Testis (tissue), 2 donors: ENCODE results near the gene PRLR.

Source experiments
- POLR2A ChIP-seq: fragments of 450-650 bp; IDR thresholded peaks from one replicate; pipeline ENCODE4 v1.6.1; 2017; ENCODE audit warnings: antibody characterized with exemption, mild to moderate bottlenecking, moderate library complexity
- TF ChIP-seq, protein P1 (sequence below), 3 experiments: fragments of 450-650 bp in 2 of 3; fragments of 200-600 bp in 1 of 3; sonication (generic) in 1 of 3; IDR thresholded peaks; one replicate each; pipeline ENCODE4 v1.5.1; 2016 to 2019; ENCODE audit warnings: antibody characterized with exemption in 3 of 3, mild to moderate bottlenecking in 2 of 3, moderate library complexity in 1 of 3

DNA sequence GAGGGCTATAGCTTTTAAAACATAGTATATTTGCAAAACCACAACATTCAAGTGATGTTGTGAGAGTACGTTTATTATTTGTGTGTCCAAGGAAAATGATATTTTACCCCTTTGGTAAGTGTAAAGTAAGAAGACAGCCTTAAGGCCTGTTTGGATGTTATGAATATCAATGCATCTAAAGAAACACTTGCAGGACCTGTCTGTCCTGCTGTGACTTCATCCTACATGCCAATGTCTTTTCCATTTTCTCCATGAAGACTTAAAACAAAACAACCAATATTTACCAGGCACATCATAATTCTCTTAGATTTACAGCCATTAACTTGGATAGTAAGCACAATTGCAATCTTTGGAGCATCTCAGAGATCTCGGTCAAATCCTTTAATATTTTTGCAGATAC, 29.0 kb downstream of the PRLR start:
- TF ChIP-seq, protein P1, sequence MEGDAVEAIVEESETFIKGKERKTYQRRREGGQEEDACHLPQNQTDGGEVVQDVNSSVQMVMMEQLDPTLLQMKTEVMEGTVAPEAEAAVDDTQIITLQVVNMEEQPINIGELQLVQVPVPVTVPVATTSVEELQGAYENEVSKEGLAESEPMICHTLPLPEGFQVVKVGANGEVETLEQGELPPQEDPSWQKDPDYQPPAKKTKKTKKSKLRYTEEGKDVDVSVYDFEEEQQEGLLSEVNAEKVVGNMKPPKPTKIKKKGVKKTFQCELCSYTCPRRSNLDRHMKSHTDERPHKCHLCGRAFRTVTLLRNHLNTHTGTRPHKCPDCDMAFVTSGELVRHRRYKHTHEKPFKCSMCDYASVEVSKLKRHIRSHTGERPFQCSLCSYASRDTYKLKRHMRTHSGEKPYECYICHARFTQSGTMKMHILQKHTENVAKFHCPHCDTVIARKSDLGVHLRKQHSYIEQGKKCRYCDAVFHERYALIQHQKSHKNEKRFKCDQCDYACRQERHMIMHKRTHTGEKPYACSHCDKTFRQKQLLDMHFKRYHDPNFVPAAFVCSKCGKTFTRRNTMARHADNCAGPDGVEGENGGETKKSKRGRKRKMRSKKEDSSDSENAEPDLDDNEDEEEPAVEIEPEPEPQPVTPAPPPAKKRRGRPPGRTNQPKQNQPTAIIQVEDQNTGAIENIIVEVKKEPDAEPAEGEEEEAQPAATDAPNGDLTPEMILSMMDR (IDR thresholded peaks at IDR 0.05): no peak
- no peak for TF ChIP-seq POLR2A
